H9 (cell line): ENCODE measurements around the gene PTAR1. TPM values are rescaled to one million over a fixed set of nuclear protein-coding genes. Genes with fewer than 3 reads are reported as not detected.

Experiments used
- DNase-seq: peaks from one replicate; pipeline ENCODE4 v3.0.0-alpha.2; 2017
- H2AFZ ChIP-seq: one replicate; pipeline ENCODE4 v1.6.1; 2013; ENCODE audit warnings: mild to moderate bottlenecking, low read length, control low read depth, moderate library complexity
- H2AK5ac ChIP-seq: 2 replicates; pipeline ENCODE4 v1.6.1; 2013; ENCODE audit warnings: low read length, control low read depth, mixed read lengths; ENCODE audit not compliant: insufficient read length
- H2BK120ac ChIP-seq: one replicate; pipeline ENCODE4 v1.6.1; 2013; ENCODE audit warnings: low read depth, mild to moderate bottlenecking, low read length, control low read depth, inconsistent platforms; ENCODE audit not compliant: poor library complexity, severe bottlenecking
- H2BK12ac ChIP-seq: 2 replicates; pipeline ENCODE4 v1.6.1; 2013; ENCODE audit warnings: low read length, control low read depth, mixed read lengths, low read depth; ENCODE audit not compliant: insufficient read length
- H2BK15ac ChIP-seq: 2 replicates; pipeline ENCODE4 v1.6.1; 2013; ENCODE audit warnings: low read depth, low read length, control low read depth
- H2BK20ac ChIP-seq: one replicate; pipeline ENCODE4 v1.6.1; 2013; ENCODE audit warnings: low read depth, mild to moderate bottlenecking, low read length, control low read depth, inconsistent platforms; ENCODE audit not compliant: poor library complexity, severe bottlenecking
- H2BK5ac ChIP-seq: 2 replicates; pipeline ENCODE4 v1.6.1; 2013; ENCODE audit warnings: low read length, control low read depth, mixed read lengths; ENCODE audit not compliant: insufficient read length
- H3K14ac ChIP-seq: 2 replicates; pipeline ENCODE4 v1.6.1; 2013; ENCODE audit warnings: low read length, control low read depth; ENCODE audit not compliant: insufficient read depth
- H3K18ac ChIP-seq: 2 replicates; pipeline ENCODE4 v1.6.1; 2013; ENCODE audit warnings: low read depth, mild to moderate bottlenecking, mixed read lengths, low read length, control low read depth; ENCODE audit not compliant: insufficient read length
- H3K23ac ChIP-seq: 2 replicates; pipeline ENCODE4 v1.6.1; 2013; ENCODE audit warnings: low read length, control low read depth, mixed read lengths, low read depth; ENCODE audit not compliant: insufficient read length
- H3K23me2 ChIP-seq: 2 replicates; pipeline ENCODE4 v1.6.1; 2013; ENCODE audit warnings: low read depth, mild to moderate bottlenecking, mixed read lengths, low read length, control low read depth; ENCODE audit not compliant: insufficient read length, poor library complexity, severe bottlenecking
- H3K27ac ChIP-seq: 2 replicates; pipeline ENCODE4 v1.5.1; 2013; ENCODE audit warnings: low read length, control low read depth, mixed read lengths, low read depth; ENCODE audit not compliant: insufficient read length
- H3K27me3 ChIP-seq: 2 replicates; pipeline ENCODE4 v1.6.1; 2013; ENCODE audit warnings: low read length, control low read depth, inconsistent platforms; ENCODE audit not compliant: insufficient read depth
- H3K4ac ChIP-seq: 2 replicates; pipeline ENCODE4 v1.6.1; 2013; ENCODE audit warnings: low read depth, mild to moderate bottlenecking, control low read depth, inconsistent platforms, low read length, moderate library complexity
- H3K4me1 ChIP-seq: 2 replicates; pipeline ENCODE4 v1.6.1; 2013; ENCODE audit warnings: low read length, control low read depth, inconsistent platforms; ENCODE audit not compliant: insufficient read depth
- H3K4me2 ChIP-seq: 2 replicates; pipeline ENCODE4 v1.6.1; 2013; ENCODE audit warnings: low read length, control low read depth, mixed read lengths; ENCODE audit not compliant: insufficient read length, insufficient read depth
- H3K56ac ChIP-seq: 2 replicates; pipeline ENCODE4 v1.6.1; 2013; ENCODE audit warnings: low read depth, mild to moderate bottlenecking, mixed read lengths, low read length, control low read depth; ENCODE audit not compliant: insufficient read length
- H3K79me1 ChIP-seq: 2 replicates; pipeline ENCODE4 v1.6.1; 2013; ENCODE audit warnings: low read depth, mild to moderate bottlenecking, moderate library complexity, low read length, control low read depth, inconsistent platforms; ENCODE audit not compliant: insufficient read depth, poor library complexity, severe bottlenecking
- H3K79me2 ChIP-seq: 2 replicates; pipeline ENCODE4 v1.6.1; 2013; ENCODE audit warnings: low read length, control low read depth, inconsistent platforms; ENCODE audit not compliant: insufficient read depth
- H3K9ac ChIP-seq: 2 replicates; pipeline ENCODE4 v1.6.1; 2013; ENCODE audit warnings: low read length, control low read depth, mixed read lengths; ENCODE audit not compliant: insufficient read length; ENCODE audit errors: extremely low read depth
- H3K9me3 ChIP-seq: one replicate; pipeline ENCODE4 v1.6.1; 2013; ENCODE audit warnings: low read depth, low read length, inconsistent platforms; ENCODE audit not compliant: control insufficient read depth
- H3T11ph ChIP-seq: one replicate; pipeline ENCODE4 v1.6.1; 2013; ENCODE audit warnings: mild to moderate bottlenecking, low read length, control low read depth, inconsistent platforms
- H4K20me1 ChIP-seq: one replicate; pipeline ENCODE4 v1.6.1; 2013; ENCODE audit not compliant: control insufficient read depth, insufficient read length, insufficient read depth
- H4K5ac ChIP-seq: 2 replicates; pipeline ENCODE4 v1.6.1; 2013; ENCODE audit warnings: low read depth, mild to moderate bottlenecking, mixed read lengths, low read length, control low read depth; ENCODE audit not compliant: insufficient read length
- H4K8ac ChIP-seq: replicated peaks from 2 replicates; pipeline ENCODE4 v1.6.1; 2013; ENCODE audit warnings: low read length, control low read depth, mixed read lengths, low read depth; ENCODE audit not compliant: insufficient read length
- H4K91ac ChIP-seq: 2 replicates; pipeline ENCODE4 v1.6.1; 2013; ENCODE audit warnings: low read depth, mild to moderate bottlenecking, moderate library complexity, mixed read lengths, low read length, control low read depth; ENCODE audit not compliant: insufficient read length
- H3K27ac Mint-ChIP-seq, 3 experiments: 2 replicates in 2 of 3; 3 replicates in 1 of 3; pipeline ENCODE4 v1.8.0; 2020 to 2021; ENCODE audit warnings: mixed read lengths in 3 of 3, mild to moderate bottlenecking in 1 of 3, moderate library complexity in 1 of 3
- H3K27me3 Mint-ChIP-seq: 2 replicates; pipeline ENCODE4 v1.8.0; 2021; ENCODE audit warnings: low read depth, mild to moderate bottlenecking, moderate library complexity, mixed read lengths
- H3K36me3 Mint-ChIP-seq, 3 experiments: 2 replicates in 2 of 3; 3 replicates in 1 of 3; pipeline ENCODE4 v1.8.0; 2020 to 2021; ENCODE audit warnings: low read depth in 3 of 3, mixed read lengths in 3 of 3; ENCODE audit not compliant: insufficient read depth in 1 of 3
- H3K4me1 Mint-ChIP-seq, 2 experiments: 2 replicates each; pipeline ENCODE4 v1.8.0; 2020; ENCODE audit warnings: mixed read lengths in 2 of 2
- H3K4me3 Mint-ChIP-seq, 2 experiments: 2 replicates in 1 of 2; 3 replicates in 1 of 2; pipeline ENCODE4 v1.8.0; 2020 to 2021; ENCODE audit warnings: mild to moderate bottlenecking in 2 of 2, mixed read lengths in 2 of 2, moderate library complexity in 1 of 2
- H3K9me3 Mint-ChIP-seq, 2 experiments: 2 replicates in 1 of 2; 3 replicates in 1 of 2; pipeline ENCODE4 v1.8.0; 2020; ENCODE audit warnings: mild to moderate bottlenecking in 2 of 2, mixed read lengths in 2 of 2, moderate library complexity in 1 of 2
- CTCF ChIP-seq: fragments of 200-600 bp; sonication (generic); conservative IDR thresholded peaks from 3 replicates; pipeline ENCODE4 v1.8.0; 2021; ENCODE audit warnings: antibody characterized with exemption, mild to moderate bottlenecking
- WGBS: extraction: QIAGEN DNeasy Blood & Tissue Kit; methylation state at CpG from one replicate; pipeline ENCODE4 v1.1.7; 2013; ENCODE audit warnings: missing lambda C conversion rate, low lambda C conversion rate, mixed read lengths; ENCODE audit not compliant: insufficient read length; ENCODE audit errors: extremely low coverage; 5-methylcytosine and 5-hydroxymethylcytosine counted together
- total RNA-seq: library from RNA; stranded (reverse); gene quantifications from 2 replicates; pipeline ENCODE4 v1.2.1, GENCODE V29; 2021

PTAR1 gene
- total RNA-seq, 1 experiment from 2014 or later: 117 TPM

- H2AK5ac ChIP-seq: no peak overlapping the region
- H3K79me2 ChIP-seq: peaks cover 24% of the 10 kb centered on the region
- Mint-ChIP-seq H3K9me3 (no peaks in the 10 kb centered on the region), H3K27me3 (no peaks in the 10 kb centered on the region), H3K27ac (peak overlapping the region; percentile 94 to 99 (median 99)), H3K36me3 (peaks cover 3 to 27% (median 15%) of the 10 kb centered on the region in 3 experiments; a peak in 5 of 7 replicates), H3K4me1 (peaks cover 52 to 69% of the 10 kb centered on the region in 2 experiments), H3K4me3 (peak overlapping the region; percentile 87 to 93)
- H4K8ac ChIP-seq: no peak overlapping the region
- peak overlapping the region; percentile 30 for H3K4me2 ChIP-seq
- H3K4ac ChIP-seq: no peak overlapping the region; the same call in 1 of the 2 replicates
- H3K4me1 ChIP-seq: peaks cover 3% of the 10 kb centered on the region; the same call in 1 of the 2 replicates
- no peaks in the 10 kb centered on the region for H3K9me3 ChIP-seq
- H3K14ac ChIP-seq: no peak overlapping the region
- H3K79me1 ChIP-seq: no peaks in the 10 kb centered on the region
- no peak for TF ChIP-seq CTCF
- H2BK12ac ChIP-seq: no peak overlapping the region
- peak overlapping the region; percentile 42 for H3K18ac ChIP-seq
- no peak overlapping the region for H2BK120ac ChIP-seq
- H3K23me2 ChIP-seq: peaks cover 6% of the 10 kb centered on the region
- no peak overlapping the region for H2AFZ ChIP-seq
- no peak overlapping the region for H4K91ac ChIP-seq
- no peak overlapping the region for H3T11ph ChIP-seq
- no peak overlapping the region for H4K5ac ChIP-seq
- H2BK5ac ChIP-seq: no peak overlapping the region
- H4K20me1 ChIP-seq: no peaks in the 10 kb centered on the region
- no peak for DNase-seq
- WGBS: no CpG with 5 or more reads among the region's 7 CpGs
- H3K9ac ChIP-seq: no peak overlapping the region
- H2BK20ac ChIP-seq: no peak overlapping the region
- peak overlapping the region; percentile 1 for H3K27ac ChIP-seq
- no peak overlapping the region for H2BK15ac ChIP-seq
- no peak overlapping the region for H3K56ac ChIP-seq
- H3K23ac ChIP-seq: no peak overlapping the region
- no peaks in the 10 kb centered on the region for H3K27me3 ChIP-seq
These were observed 433 bp upstream of the PTAR1 start for GRCh38 chr9:69760278-69760610.
